SJCRH30 (cell line): Measurements from ENCODE around the gene TELO2. TPM values are rescaled to one million over a fixed set of nuclear protein-coding genes. Genes with fewer than 3 reads are reported as not detected.
"Not testable (repeated sequence)": the region's sequence is repeated elsewhere in the genome, so short reads cannot be mapped to it uniquely, and the experiment has no call there.

ENCODE experiments used
- DNase-seq, 2 experiments: peaks; one replicate each; pipeline ENCODE4 v3.0.0-alpha.2; 2015 to 2020
- H3K27ac ChIP-seq: fragments of 250-450 bp; sonication (Bioruptor Pico); 2 replicates; pipeline ENCODE4 v1.5.1; 2020; ENCODE audit warnings: mild to moderate bottlenecking, moderate library complexity
- H3K27me3 ChIP-seq: fragments of 250-450 bp; sonication (Bioruptor Pico); 2 replicates; pipeline ENCODE4 v1.5.1; 2020; ENCODE audit warnings: mild to moderate bottlenecking, moderate library complexity
- H3K36me3 ChIP-seq: fragments of 250-450 bp; sonication (Bioruptor Pico); 2 replicates; pipeline ENCODE4 v1.5.1; 2020; ENCODE audit warnings: mild to moderate bottlenecking, moderate library complexity
- H3K4me1 ChIP-seq: fragments of 250-450 bp; sonication (Bioruptor Pico); 2 replicates; pipeline ENCODE4 v1.5.1; 2020; ENCODE audit warnings: mild to moderate bottlenecking, moderate library complexity
- H3K4me3 ChIP-seq: fragments of 250-450 bp; sonication (Bioruptor Pico); 2 replicates; pipeline ENCODE4 v1.5.1; 2020; ENCODE audit warnings: mild to moderate bottlenecking, moderate library complexity
- H3K9me3 ChIP-seq: fragments of 250-450 bp; sonication (Bioruptor Pico); replicated peaks from 2 replicates; pipeline ENCODE4 v1.5.1; 2020; ENCODE audit warnings: mild to moderate bottlenecking, moderate library complexity
- total RNA-seq: library from RNA; depleted of rRNA; stranded (reverse); fragments of >200 nt; shearing (Covaris generic); gene quantifications from 2 replicates; pipeline ENCODE4 v1.2.3, GENCODE V29; 2014

Gene TELO2
- total RNA-seq, 1 experiment from 2014 or later: 27.9 TPM

GRCh38 chr16:1466054-1466453 lies 27.1 kb upstream of the TELO2 start:
- Histone ChIP-seq H3K4me1 (no peaks in the 10 kb centered on the region), H3K27ac (no peak overlapping the region), H3K36me3 (no peaks in the 10 kb centered on the region), H3K4me3 (no peak overlapping the region), H3K27me3 (no peaks in the 10 kb centered on the region), H3K9me3 (no peaks in the 10 kb centered on the region)
- no peak for DNase-seq

GRCh38 chr16:1466968-1467521 lies 26.1 kb upstream of the TELO2 start:
- no peak for DNase-seq
- H3K27me3 ChIP-seq: no peaks in the 10 kb centered on the region

GRCh38 chr16:1468426-1468810 lies 24.7 kb upstream of the TELO2 start:
- H3K27ac ChIP-seq: no peak overlapping the region
- no peaks in the 10 kb centered on the region for H3K9me3 ChIP-seq
- H3K4me3 ChIP-seq: no peak overlapping the region
- no peaks in the 10 kb centered on the region for H3K27me3 ChIP-seq
- no peak for DNase-seq
- no peaks in the 10 kb centered on the region for H3K4me1 ChIP-seq
- H3K36me3 ChIP-seq: no peaks in the 10 kb centered on the region

More at GRCh38 chr16:1466968-1467521, 26.1 kb upstream of the TELO2 start:
- Histone ChIP-seq H3K9me3 (no peaks in the 10 kb centered on the region), H3K4me3 (no peak overlapping the region), H3K27ac (no peak overlapping the region), H3K4me1 (no peaks in the 10 kb centered on the region), H3K36me3 (no peaks in the 10 kb centered on the region)

- not testable (repeated sequence) for H3K4me3 ChIP-seq, H3K9me3 ChIP-seq, DNase-seq, H3K4me1 ChIP-seq, H3K36me3 ChIP-seq, H3K27me3 ChIP-seq, H3K27ac ChIP-seq
These were observed 24.0 kb upstream of the TELO2 start for GRCh38 chr16:1469141-1469540.

GRCh38 chr16:1469693-1470201 lies 23.4 kb upstream of the TELO2 start:
- DNase-seq: no peak
- H3K36me3 ChIP-seq: no peaks in the 10 kb centered on the region
- no peak overlapping the region for H3K27ac ChIP-seq
- no peaks in the 10 kb centered on the region for H3K9me3 ChIP-seq
- H3K4me3 ChIP-seq: no peak overlapping the region
- H3K4me1 ChIP-seq: no peaks in the 10 kb centered on the region
- H3K27me3 ChIP-seq: no peaks in the 10 kb centered on the region

- Histone ChIP-seq H3K4me1 (no peaks in the 10 kb centered on the region), H3K36me3 (no peaks in the 10 kb centered on the region), H3K9me3 (no peaks in the 10 kb centered on the region), H3K27ac (no peak overlapping the region), H3K27me3 (no peaks in the 10 kb centered on the region), H3K4me3 (no peak overlapping the region)
- no peak for DNase-seq
These were observed 22.5 kb upstream of the TELO2 start for GRCh38 chr16:1470481-1471251.

GRCh38 chr16:1471569-1472194 lies 21.5 kb upstream of the TELO2 start:
- Histone ChIP-seq H3K27ac (no peak overlapping the region), H3K4me3 (no peak overlapping the region), H3K9me3 (no peaks in the 10 kb centered on the region), H3K27me3 (no peaks in the 10 kb centered on the region), H3K4me1 (no peaks in the 10 kb centered on the region), H3K36me3 (no peaks in the 10 kb centered on the region)
- DNase-seq: no peak

- no peaks in the 10 kb centered on the region for H3K36me3 ChIP-seq
- no peaks in the 10 kb centered on the region for H3K4me1 ChIP-seq
- no peak overlapping the region for H3K4me3 ChIP-seq
- no peaks in the 10 kb centered on the region for H3K9me3 ChIP-seq
- no peak overlapping the region for H3K27ac ChIP-seq
- no peaks in the 10 kb centered on the region for H3K27me3 ChIP-seq
- DNase-seq: no peak
These were observed 20.2 kb upstream of the TELO2 start for GRCh38 chr16:1472974-1473373.

- H3K4me1 ChIP-seq: no peaks in the 10 kb centered on the region
- peak overlapping the region; percentile 86 for H3K4me3 ChIP-seq
- no peak for DNase-seq
- H3K27ac ChIP-seq: no peak overlapping the region
- H3K36me3 ChIP-seq: no peaks in the 10 kb centered on the region
- no peaks in the 10 kb centered on the region for H3K9me3 ChIP-seq
- no peaks in the 10 kb centered on the region for H3K27me3 ChIP-seq
These were observed 18.9 kb upstream of the TELO2 start for GRCh38 chr16:1474082-1474795.

- Histone ChIP-seq H3K4me1 (no peaks in the 10 kb centered on the region), H3K27me3 (no peaks in the 10 kb centered on the region), H3K9me3 (no peaks in the 10 kb centered on the region), H3K36me3 (no peaks in the 10 kb centered on the region), H3K4me3 (peak within 1 kb of the TSS; percentile 86), H3K27ac (peak within 1 kb of the TSS; percentile 81)
- peak; percentile 84 to 86 for DNase-seq
These were observed 18.2 kb upstream of the TELO2 start, which contains the start of gene CLCN7 for GRCh38 chr16:1474796-1475551. Gene CLCN7, minus strand, starts transcription at chr16:1475028. Its CDS starts 54 bp downstream, at chr16:1474974.

- H3K9me3 ChIP-seq: no peaks in the 10 kb centered on the region
- H3K4me3 ChIP-seq: peak overlapping the region; percentile 86
- peak overlapping the region; percentile 81 for H3K27ac ChIP-seq
- no peaks in the 10 kb centered on the region for H3K4me1 ChIP-seq
- H3K36me3 ChIP-seq: no peaks in the 10 kb centered on the region
- H3K27me3 ChIP-seq: no peaks in the 10 kb centered on the region
- no peak for DNase-seq
These were observed 17.5 kb upstream of the TELO2 start for GRCh38 chr16:1475552-1476114.

- Histone ChIP-seq H3K4me3 (no peak overlapping the region), H3K27ac (no peak overlapping the region), H3K36me3 (no peaks in the 10 kb centered on the region), H3K27me3 (no peaks in the 10 kb centered on the region), H3K4me1 (no peaks in the 10 kb centered on the region), H3K9me3 (no peaks in the 10 kb centered on the region)
- no peak for DNase-seq
These were observed 16.1 kb upstream of the TELO2 start for GRCh38 chr16:1477033-1477432.

GRCh38 chr16:1478937-1479336 lies 14.2 kb upstream of the TELO2 start:
- DNase-seq, H3K27ac ChIP-seq, H3K4me3 ChIP-seq, H3K4me1 ChIP-seq, H3K9me3 ChIP-seq, H3K27me3 ChIP-seq, H3K36me3 ChIP-seq: not testable (repeated sequence)
